LNCAP (cell line): ENCODE results near the gene KIF20B.

Experiments
- CTCF ChIP-seq: fragments of 450-650 bp; IDR thresholded peaks from 2 replicates; pipeline ENCODE4 v1.5.1; 2017; ENCODE audit warnings: mild to moderate bottlenecking

Gene KIF20B

GRCh38 chr10:89815049-89815853 is 113.9 kb downstream of the KIF20B start:
- no peak for TF ChIP-seq CTCF
